MM.1S (cell line): ENCODE data around the gene PRPF6.
"Not testable (repeated sequence)": the region's sequence is repeated elsewhere in the genome, so short reads cannot be mapped to it uniquely, and the experiment has no call there.

Experiments
- DNase-seq: peaks from one replicate; pipeline ENCODE4 v3.0.0-alpha.2; 2015
- H2AFZ ChIP-seq: fragments of 300-600 bp; sonication (generic); 2 replicates; pipeline ENCODE4 v1.6.0; 2016; ENCODE audit warnings: antibody characterized with exemption, low read length
- H3F3A ChIP-seq: fragments of 300-600 bp; sonication (generic); 2 replicates; pipeline ENCODE4 v1.6.1; 2016; ENCODE audit warnings: mild to moderate bottlenecking, antibody characterized with exemption, low read length, moderate library complexity, mixed read lengths; ENCODE audit not compliant: insufficient read depth
- H3K27ac ChIP-seq: fragments of 300-600 bp; sonication (generic); 2 replicates; pipeline ENCODE4 v1.5.1; 2016; ENCODE audit warnings: mild to moderate bottlenecking, low read length
- H3K27me3 ChIP-seq: fragments of 300-600 bp; sonication (generic); replicated peaks from 2 replicates; pipeline ENCODE4 v1.6.0; 2016; ENCODE audit warnings: low read length; ENCODE audit not compliant: insufficient read depth
- H3K36me3 ChIP-seq: fragments of 300-600 bp; sonication (generic); replicated peaks from 2 replicates; pipeline ENCODE4 v1.6.1; 2016; ENCODE audit warnings: mild to moderate bottlenecking, low read length, mixed read lengths; ENCODE audit not compliant: insufficient read depth
- H3K4me1 ChIP-seq: fragments of 300-600 bp; sonication (generic); 2 replicates; pipeline ENCODE4 v1.6.1; 2016; ENCODE audit warnings: low read length, mixed read lengths
- H3K4me2 ChIP-seq: fragments of 300-600 bp; sonication (generic); 2 replicates; pipeline ENCODE4 v1.6.0; 2016; ENCODE audit warnings: low read depth, low read length
- H3K4me3 ChIP-seq: fragments of 300-600 bp; sonication (generic); 2 replicates; pipeline ENCODE4 v1.5.1; 2016; ENCODE audit warnings: low read length, mixed read lengths
- H3K79me2 ChIP-seq: fragments of 300-600 bp; sonication (generic); 2 replicates; pipeline ENCODE4 v1.6.1; 2016; ENCODE audit warnings: mixed run types, low read length, mixed read lengths
- H3K9ac ChIP-seq: fragments of 300-600 bp; sonication (generic); 2 replicates; pipeline ENCODE4 v1.6.1; 2016; ENCODE audit warnings: low read length, mixed read lengths
- H3K9me2 ChIP-seq: fragments of 300-600 bp; sonication (generic); replicated peaks from 2 replicates; pipeline ENCODE4 v1.6.1; 2016; ENCODE audit warnings: mild to moderate bottlenecking, low read length, mixed read lengths; ENCODE audit not compliant: insufficient read depth
- H3K9me3 ChIP-seq: fragments of 300-600 bp; sonication (generic); replicated peaks from 2 replicates; pipeline ENCODE4 v1.6.1; 2016; ENCODE audit warnings: mild to moderate bottlenecking, low read length, mixed read lengths; ENCODE audit not compliant: insufficient read depth
- H4K20me1 ChIP-seq: fragments of 300-600 bp; sonication (generic); 2 replicates; pipeline ENCODE4 v1.6.1; 2016; ENCODE audit warnings: mild to moderate bottlenecking, low read length, moderate library complexity, mixed read lengths; ENCODE audit not compliant: insufficient read depth
- EZH2 ChIP-seq: fragments of 300-600 bp; sonication (generic); optimal IDR thresholded peaks from 2 replicates; pipeline ENCODE3; 2017; ENCODE audit warnings: low read depth, mild to moderate bottlenecking, antibody characterized with exemption, low read length, mixed read lengths
- EZH2phosphoT487 ChIP-seq: fragments of 300-600 bp; sonication (generic); IDR thresholded peaks from 2 replicates; pipeline ENCODE4 v1.6.1; 2018; ENCODE audit warnings: antibody characterized with exemption, low read length
- TF ChIP-seq, protein P1 (sequence below): fragments of 300-600 bp; sonication (generic); IDR thresholded peaks from 2 replicates; pipeline ENCODE4 v1.5.1; 2016; ENCODE audit warnings: antibody characterized with exemption, low read length, mixed read lengths

Gene PRPF6

DNA sequence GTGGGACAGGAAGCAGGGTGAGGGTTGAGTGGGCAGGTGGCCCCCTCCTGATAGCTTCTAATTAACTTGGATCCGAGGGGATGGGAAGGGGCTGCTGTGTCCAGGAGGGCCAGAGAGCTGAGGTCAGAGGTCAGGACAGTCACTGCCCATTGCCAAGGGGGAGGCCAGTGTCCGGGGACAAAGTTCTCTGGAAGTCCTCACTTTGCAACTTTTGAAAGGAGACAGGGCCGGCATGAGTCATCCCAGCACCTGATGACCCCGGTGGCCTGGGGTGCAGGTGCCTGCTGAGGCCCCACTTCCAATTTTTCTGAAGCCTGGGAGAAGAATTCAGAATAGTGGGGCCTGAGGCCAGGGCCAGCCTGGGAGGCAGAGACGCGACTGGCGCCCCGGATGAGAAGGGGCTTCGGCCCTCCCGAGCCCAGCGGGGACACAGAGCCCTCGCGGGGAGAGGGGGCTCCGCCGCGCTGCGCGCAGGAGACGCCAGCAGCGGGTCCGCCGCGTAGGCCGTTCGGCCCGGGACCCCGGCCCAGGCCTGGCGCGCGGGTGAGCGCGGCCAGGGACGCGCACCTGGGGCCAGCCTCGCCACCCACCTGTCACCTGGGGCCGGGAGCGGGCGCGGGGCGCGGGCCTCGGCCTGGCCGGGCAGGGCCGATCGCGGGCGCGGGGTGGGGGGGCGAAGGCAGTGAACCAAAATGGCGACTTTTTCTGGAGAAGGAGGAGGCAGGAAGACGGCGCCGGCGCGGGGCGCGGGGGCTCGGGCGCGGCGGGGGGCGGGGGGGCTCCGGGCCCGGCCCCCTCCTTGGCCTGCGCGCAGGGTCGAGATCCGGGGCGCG, 11.8 kb upstream of the PRPF6 start:
- no peaks in the 10 kb centered on the region for H3K9me2 ChIP-seq
- no peak overlapping the region for H2AFZ ChIP-seq
- no peaks in the 10 kb centered on the region for H3K9me3 ChIP-seq
- peak overlapping the region; percentile 58 for H3K4me2 ChIP-seq
- H4K20me1 ChIP-seq = no peaks in the 10 kb centered on the region
- peak overlapping the region; percentile 52; the same call in 1 of the 2 replicates for H3K9ac ChIP-seq
- peaks cover 5% of the 10 kb centered on the region; the same call in 1 of the 2 replicates for H3K27me3 ChIP-seq
- H3K4me3 ChIP-seq = peak overlapping the region; percentile 53
- peaks cover 8% of the 10 kb centered on the region for H3K79me2 ChIP-seq
- H3K4me1 ChIP-seq = peaks cover 9% of the 10 kb centered on the region
- H3F3A ChIP-seq = no peaks in the 10 kb centered on the region; the same call in 1 of the 2 replicates
- no peaks in the 10 kb centered on the region for H3K36me3 ChIP-seq
- H3K27ac ChIP-seq = no peak overlapping the region
- DNase-seq = no peak
- TF ChIP-seq EZH2phosphoT487 (no peak), EZH2 (no peak)
- TF ChIP-seq, protein P1, sequence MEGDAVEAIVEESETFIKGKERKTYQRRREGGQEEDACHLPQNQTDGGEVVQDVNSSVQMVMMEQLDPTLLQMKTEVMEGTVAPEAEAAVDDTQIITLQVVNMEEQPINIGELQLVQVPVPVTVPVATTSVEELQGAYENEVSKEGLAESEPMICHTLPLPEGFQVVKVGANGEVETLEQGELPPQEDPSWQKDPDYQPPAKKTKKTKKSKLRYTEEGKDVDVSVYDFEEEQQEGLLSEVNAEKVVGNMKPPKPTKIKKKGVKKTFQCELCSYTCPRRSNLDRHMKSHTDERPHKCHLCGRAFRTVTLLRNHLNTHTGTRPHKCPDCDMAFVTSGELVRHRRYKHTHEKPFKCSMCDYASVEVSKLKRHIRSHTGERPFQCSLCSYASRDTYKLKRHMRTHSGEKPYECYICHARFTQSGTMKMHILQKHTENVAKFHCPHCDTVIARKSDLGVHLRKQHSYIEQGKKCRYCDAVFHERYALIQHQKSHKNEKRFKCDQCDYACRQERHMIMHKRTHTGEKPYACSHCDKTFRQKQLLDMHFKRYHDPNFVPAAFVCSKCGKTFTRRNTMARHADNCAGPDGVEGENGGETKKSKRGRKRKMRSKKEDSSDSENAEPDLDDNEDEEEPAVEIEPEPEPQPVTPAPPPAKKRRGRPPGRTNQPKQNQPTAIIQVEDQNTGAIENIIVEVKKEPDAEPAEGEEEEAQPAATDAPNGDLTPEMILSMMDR = no peak

GRCh38 chr20:63969838-63970713, 10.9 kb upstream of the PRPF6 start, which contains the start of gene ZNF512B:
Gene ZNF512B (minus strand): TSS chr20:63969930. CDS start chr20:63967950, 1,980 bp downstream.
- Histone ChIP-seq H3K4me1 (peaks cover 9% of the 10 kb centered on the region), H4K20me1 (no peaks in the 10 kb centered on the region), H3K9me3 (no peaks in the 10 kb centered on the region), H3K27me3 (peaks cover 5% of the 10 kb centered on the region; the same call in 1 of the 2 replicates), H3K4me3 (peak within 1 kb of the TSS; percentile 53), H3K79me2 (peaks cover 8% of the 10 kb centered on the region), H3F3A (no peaks in the 10 kb centered on the region; the same call in 1 of the 2 replicates), H3K9me2 (no peaks in the 10 kb centered on the region), H3K4me2 (peak within 1 kb of the TSS; percentile 89), H2AFZ (peak within 1 kb of the TSS; percentile 71), H3K9ac (peak within 1 kb of the TSS; percentile 52; the same call in 1 of the 2 replicates), H3K36me3 (no peaks in the 10 kb centered on the region), H3K27ac (no peak within 1 kb of the TSS)
- DNase-seq = peak; percentile 57
- no peak for TF ChIP-seq EZH2phosphoT487
- no peak for TF ChIP-seq EZH2
- TF ChIP-seq, protein P1 = no peak

- Histone ChIP-seq H3K4me3 (no peak overlapping the region), H3K27me3 (peaks cover 5% of the 10 kb centered on the region; the same call in 1 of the 2 replicates), H3K9me3 (no peaks in the 10 kb centered on the region), H3K27ac (no peak overlapping the region), H3K4me1 (peaks cover 9% of the 10 kb centered on the region), H3K4me2 (no peak overlapping the region), H3F3A (no peaks in the 10 kb centered on the region; the same call in 1 of the 2 replicates), H3K79me2 (peaks cover 8% of the 10 kb centered on the region), H2AFZ (no peak overlapping the region), H3K36me3 (no peaks in the 10 kb centered on the region), H3K9me2 (no peaks in the 10 kb centered on the region), H4K20me1 (no peaks in the 10 kb centered on the region), H3K9ac (no peak overlapping the region)
- TF ChIP-seq EZH2 = no peak
- TF ChIP-seq EZH2phosphoT487 = no peak
- TF ChIP-seq, protein P1 = no peak
- DNase-seq = no peak
These were observed 10.1 kb upstream of the PRPF6 start for GRCh38 chr20:63970714-63971431.

DNA sequence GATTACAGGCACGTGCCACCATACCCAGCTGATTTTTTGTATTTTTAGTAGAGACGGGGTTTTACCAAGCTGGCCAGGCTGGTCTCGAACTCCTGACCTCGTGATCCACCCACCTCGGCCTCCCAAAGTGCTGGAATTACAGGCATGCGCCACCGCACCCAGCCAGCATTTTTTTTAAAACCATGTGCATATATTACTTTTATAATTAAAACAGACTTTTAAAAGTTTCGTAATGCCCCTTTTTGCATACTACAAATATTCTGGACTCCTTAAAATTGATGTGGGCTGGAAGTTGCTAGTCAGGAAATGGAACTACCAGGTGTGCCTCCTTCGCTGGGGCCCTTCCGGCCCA, 9.0 kb upstream of the PRPF6 start:
- H3K9me2 ChIP-seq, H3K79me2 ChIP-seq, H3K4me3 ChIP-seq, H3K4me1 ChIP-seq, H3K36me3 ChIP-seq, DNase-seq, H3K4me2 ChIP-seq, H4K20me1 ChIP-seq, H3F3A ChIP-seq, H3K27me3 ChIP-seq, H3K9ac ChIP-seq, H3K27ac ChIP-seq, H3K9me3 ChIP-seq, H2AFZ ChIP-seq: not testable (repeated sequence)
